ENCODE measurements around the gene ERGIC2.
"Not testable (repeated sequence)": the region's sequence is repeated elsewhere in the genome, so short reads cannot be mapped to it uniquely, and the experiment has no call there.

The ERGIC2 gene

GRCh38 chr12:29299633-29300032, 81.3 kb downstream of the ERGIC2 start:
- DNase-seq (ENCODE audit: low read depth in 2 of 2): no peak

DNA sequence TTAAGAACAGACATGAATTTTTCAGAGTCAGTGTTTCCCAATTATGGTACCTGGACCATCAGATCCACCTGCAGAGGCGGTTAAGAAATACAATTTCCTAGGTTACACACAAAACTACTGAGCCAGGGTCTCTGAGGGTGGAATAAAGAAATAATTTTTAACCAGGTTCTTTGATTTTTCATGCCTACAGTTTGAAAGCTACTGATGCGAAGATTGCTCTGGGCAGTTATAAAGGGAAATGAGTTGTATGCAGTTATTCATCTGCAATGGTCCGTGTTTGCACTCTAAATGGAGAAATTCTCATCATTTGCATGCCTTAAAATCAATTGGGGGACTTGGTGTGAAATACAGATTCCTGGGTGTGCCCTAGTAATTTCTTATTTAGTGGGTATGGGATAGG, 89.7 kb downstream of the ERGIC2 start:
- no peak for DNase-seq (ENCODE audit: low read depth in 2 of 2)

- not testable (repeated sequence) for DNase-seq (ENCODE audit: low read depth in 2 of 2)
These were observed 90.5 kb downstream of the ERGIC2 start for GRCh38 chr12:29290475-29290874.

GRCh38 chr12:29288031-29288430, 92.9 kb downstream of the ERGIC2 start:
- no peak for DNase-seq (ENCODE audit: low read depth in 2 of 2)

DNA sequence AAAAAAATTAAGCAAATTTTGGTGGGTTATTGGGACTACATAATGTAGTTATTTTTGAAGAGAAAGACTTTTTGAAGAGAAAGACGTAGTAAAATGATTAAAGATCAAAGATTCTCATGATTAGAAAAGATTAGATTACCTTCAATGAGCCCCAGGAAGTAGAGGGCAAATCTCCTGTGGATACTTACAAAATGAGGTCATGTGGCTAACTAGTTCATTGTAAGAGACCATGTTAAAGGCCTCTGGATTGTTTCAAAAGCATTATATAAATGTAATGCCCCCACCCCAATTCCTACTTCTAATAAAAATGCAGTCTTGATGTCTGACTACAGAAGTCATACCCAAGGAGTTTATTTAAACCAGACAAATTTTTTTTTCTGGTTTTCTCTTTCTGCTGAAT, 93.3 kb downstream of the ERGIC2 start:
- DNase-seq (ENCODE audit: low read depth in 2 of 2): no peak
